NCI-H1694 treated with DMSO at 0.1 percent for 48 hours (cell line): ENCODE data around the gene RNF212.

Experiments used
- DNase-seq: peaks from one replicate; lab custom pipeline; 2025; lab: John Stamatoyannopoulos, UW

The RNF212 gene

GRCh38 chr4:1036095-1036494, 77.3 kb downstream of the RNF212 start:
- DNase-seq = no peak

GRCh38 chr4:1035510-1035909, 77.9 kb downstream of the RNF212 start:
- DNase-seq = no peak

- no peak for DNase-seq
Measured at GRCh38 chr4:1033840-1034551, 79.4 kb downstream of the RNF212 start.

GRCh38 chr4:1032861-1033260, 80.5 kb downstream of the RNF212 start:
- no peak for DNase-seq

- DNase-seq = no peak
Measured at GRCh38 chr4:1031956-1032795, 81.2 kb downstream of the RNF212 start.

GRCh38 chr4:1031346-1031745, 82.0 kb downstream of the RNF212 start:
- no peak for DNase-seq

GRCh38 chr4:1030559-1030958, 82.8 kb downstream of the RNF212 start:
- DNase-seq = no peak

- no peak for DNase-seq
Measured at GRCh38 chr4:1030031-1030430, 83.3 kb downstream of the RNF212 start.

GRCh38 chr4:1029529-1029928, 83.8 kb downstream of the RNF212 start:
- DNase-seq = no peak

GRCh38 chr4:1028574-1029220, 84.7 kb downstream of the RNF212 start:
- DNase-seq = no peak

GRCh38 chr4:1027915-1028238, 85.5 kb downstream of the RNF212 start:
- no peak for DNase-seq

GRCh38 chr4:1027219-1027914, 86.0 kb downstream of the RNF212 start:
- no peak for DNase-seq

GRCh38 chr4:1026115-1026514, 87.2 kb downstream of the RNF212 start:
- no peak for DNase-seq

GRCh38 chr4:1024882-1025545, 88.3 kb downstream of the RNF212 start:
- no peak for DNase-seq

- no peak for DNase-seq
Measured at GRCh38 chr4:1023895-1024740, 89.2 kb downstream of the RNF212 start.

GRCh38 chr4:1023075-1023640, 90.2 kb downstream of the RNF212 start:
- no peak for DNase-seq

GRCh38 chr4:1022739-1023066, 90.7 kb downstream of the RNF212 start:
- no peak for DNase-seq

- no peak for DNase-seq
Measured at GRCh38 chr4:1022051-1022738, 91.2 kb downstream of the RNF212 start.
